ENCODE results near the gene TCL1B.
A peak's percentile ranks its signal among the peaks of the same experiment; 100 is the strongest.

The TCL1B gene

DNA sequence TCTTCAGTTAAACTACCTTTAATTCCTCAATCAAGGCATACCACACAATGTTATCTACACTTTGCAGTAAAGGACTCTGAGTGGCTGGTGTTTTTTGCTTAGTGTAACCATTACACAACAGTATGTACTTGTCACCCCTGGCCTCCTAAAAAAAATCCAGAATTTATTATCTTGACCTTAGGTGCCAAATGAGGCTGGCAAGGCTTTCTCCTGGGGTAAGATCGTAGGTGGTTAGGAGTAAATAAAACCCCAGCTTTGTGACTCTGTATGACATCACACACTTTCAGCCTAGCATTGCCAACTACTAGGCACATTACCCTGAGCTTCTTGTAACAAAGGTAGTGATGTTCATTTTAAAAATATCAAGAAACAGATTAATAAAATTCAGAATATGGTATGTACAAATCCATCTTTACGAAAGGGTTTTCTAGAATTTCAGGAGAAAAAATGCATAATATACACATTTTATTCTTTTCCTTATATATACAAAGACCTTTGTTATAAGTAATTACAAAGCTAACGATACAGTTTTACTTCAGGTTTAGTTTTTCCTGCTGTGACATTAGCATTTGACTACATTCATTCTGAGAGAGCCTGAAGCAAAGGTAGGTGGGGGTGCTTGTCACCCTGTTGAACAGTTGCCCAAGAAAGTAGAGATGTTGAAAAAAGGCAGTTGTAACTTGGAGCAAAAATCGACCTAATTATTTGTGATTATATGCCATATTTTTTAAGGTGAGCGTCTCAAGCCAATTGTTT, 14.2 kb downstream of the TCL1B start:
- DNase-seq = no peak
- H3K4me3 Mint-ChIP-seq = peak overlapping the region; percentile 54 to 74
- H3K4me1 Mint-ChIP-seq = peaks cover 63 to 98% of the 10 kb centered on the region in 2 donors
- peak in 1 of 2 donors; percentile 26 for ATAC-seq (replicated peaks)
- H3K36me3 Mint-ChIP-seq = peaks cover 2 to 3% of the 10 kb centered on the region in 2 donors
- H3K27ac Mint-ChIP-seq = peak overlapping the region; percentile 94
- no peaks in the 10 kb centered on the region for H3K9me3 Mint-ChIP-seq
- no peaks in the 10 kb centered on the region for H3K27me3 Mint-ChIP-seq

DNA sequence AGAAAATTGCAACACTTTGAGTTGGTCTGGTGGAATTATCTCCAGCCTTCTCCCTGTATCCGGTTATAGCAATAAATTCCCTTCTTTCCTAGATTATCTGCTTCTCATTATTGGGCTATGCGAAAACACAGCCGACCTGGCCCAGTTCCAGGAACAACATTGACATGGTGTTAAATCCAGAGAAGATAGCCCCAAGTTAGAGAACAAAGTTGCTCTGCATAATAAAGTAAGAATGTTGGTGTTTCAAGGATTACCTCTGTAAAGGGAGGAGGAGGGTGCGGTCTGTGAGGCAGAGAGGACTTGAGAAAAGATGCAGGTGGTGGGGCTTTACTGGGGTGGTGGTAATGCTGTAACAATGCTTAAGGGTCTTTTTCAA, 15.6 kb downstream of the TCL1B start:
- Mint-ChIP-seq H3K9me3 (no peaks in the 10 kb centered on the region), H3K27ac (peak overlapping the region; percentile 25), H3K4me3 (no peak overlapping the region), H3K36me3 (peaks cover 2 to 3% of the 10 kb centered on the region in 2 donors), H3K4me1 (peaks cover 61 to 97% of the 10 kb centered on the region in 2 donors), H3K27me3 (no peaks in the 10 kb centered on the region)
- DNase-seq (no peak), ATAC-seq (replicated peaks) (no peak)

DNA sequence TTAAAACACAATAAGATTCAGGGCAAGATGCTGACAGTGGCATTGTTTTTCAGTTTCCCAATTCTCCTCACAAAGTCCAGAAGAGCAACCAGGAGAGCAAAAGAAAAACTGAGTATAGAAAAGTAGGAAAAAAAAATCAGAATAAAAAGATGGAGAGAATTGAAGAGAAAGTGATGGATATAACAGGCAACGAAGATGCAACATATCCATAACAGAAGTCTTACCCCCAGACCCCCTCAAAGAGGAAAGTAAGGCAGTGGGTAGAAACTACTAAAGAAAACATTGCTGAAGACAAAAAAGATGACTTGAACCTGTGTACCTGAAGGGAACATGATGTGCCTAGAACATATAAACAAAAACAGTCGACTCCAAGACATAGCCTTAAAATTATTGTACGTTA, 17.1 kb downstream of the TCL1B start:
- peaks cover 53 to 90% of the 10 kb centered on the region in 2 donors for H3K4me1 Mint-ChIP-seq
- H3K4me3 Mint-ChIP-seq = peak overlapping the region in 1 of 2 donors; percentile 41
- H3K27ac Mint-ChIP-seq = peak overlapping the region; percentile 48
- DNase-seq (no peak), ATAC-seq (replicated peaks) (no peak)
- H3K27me3 Mint-ChIP-seq = no peaks in the 10 kb centered on the region
- H3K36me3 Mint-ChIP-seq = peaks cover 2 to 8% of the 10 kb centered on the region in 2 donors
- H3K9me3 Mint-ChIP-seq = no peaks in the 10 kb centered on the region

DNA sequence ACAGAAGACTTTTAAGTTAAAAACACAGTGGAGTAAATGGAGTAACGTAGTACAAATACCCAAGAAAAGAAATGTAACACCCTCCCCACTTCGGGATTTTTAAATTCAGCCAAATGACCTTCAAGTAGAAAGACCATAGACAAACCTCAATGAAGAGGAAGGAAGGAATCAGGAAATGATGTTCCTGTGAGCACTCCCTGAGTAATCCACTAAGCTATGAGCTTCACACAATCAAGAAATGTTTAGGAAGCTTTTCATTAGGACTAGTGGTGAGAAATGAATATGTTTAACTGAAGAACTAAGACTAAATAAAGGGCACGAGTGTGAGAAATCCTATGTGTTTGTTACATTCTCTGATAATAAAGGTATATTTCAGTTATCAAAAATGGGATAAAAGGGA, 17.6 kb downstream of the TCL1B start:
- ATAC-seq (replicated peaks) = no peak
- Mint-ChIP-seq H3K27ac (peak overlapping the region; percentile 42), H3K4me3 (peak overlapping the region; percentile 18 to 60), H3K4me1 (peaks cover 54 to 89% of the 10 kb centered on the region in 2 donors), H3K9me3 (no peaks in the 10 kb centered on the region), H3K36me3 (peaks cover 5 to 11% of the 10 kb centered on the region in 2 donors), H3K27me3 (no peaks in the 10 kb centered on the region)
- no peak for DNase-seq

DNA sequence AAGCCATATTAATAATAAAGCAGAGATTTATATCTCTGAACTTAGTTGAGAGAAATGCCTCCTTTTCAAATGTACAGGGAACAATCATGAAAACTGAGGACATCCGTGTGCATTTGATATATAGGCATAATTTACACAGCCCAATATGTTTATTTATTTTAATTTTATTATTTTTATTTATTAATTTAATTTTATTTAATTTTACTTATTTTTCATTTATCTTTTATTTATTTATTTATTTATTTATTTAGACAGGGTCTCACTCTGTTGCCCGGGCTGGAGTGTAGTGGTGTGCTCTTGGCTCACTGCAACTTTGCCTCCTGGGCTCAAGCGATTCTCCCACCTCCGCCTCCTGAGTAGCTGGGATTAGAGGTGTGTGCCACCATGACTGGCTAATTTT, 19.3 kb downstream of the TCL1B start:
- H3K27ac Mint-ChIP-seq = peak overlapping the region; percentile 73
- H3K4me1 Mint-ChIP-seq = peaks cover 54 to 89% of the 10 kb centered on the region in 2 donors
- no peaks in the 10 kb centered on the region for H3K27me3 Mint-ChIP-seq
- no peaks in the 10 kb centered on the region for H3K9me3 Mint-ChIP-seq
- peaks cover 17 to 24% of the 10 kb centered on the region in 2 donors for H3K36me3 Mint-ChIP-seq
- H3K4me3 Mint-ChIP-seq = no peak overlapping the region
- ATAC-seq (replicated peaks) (no peak), DNase-seq (no peak)

DNA sequence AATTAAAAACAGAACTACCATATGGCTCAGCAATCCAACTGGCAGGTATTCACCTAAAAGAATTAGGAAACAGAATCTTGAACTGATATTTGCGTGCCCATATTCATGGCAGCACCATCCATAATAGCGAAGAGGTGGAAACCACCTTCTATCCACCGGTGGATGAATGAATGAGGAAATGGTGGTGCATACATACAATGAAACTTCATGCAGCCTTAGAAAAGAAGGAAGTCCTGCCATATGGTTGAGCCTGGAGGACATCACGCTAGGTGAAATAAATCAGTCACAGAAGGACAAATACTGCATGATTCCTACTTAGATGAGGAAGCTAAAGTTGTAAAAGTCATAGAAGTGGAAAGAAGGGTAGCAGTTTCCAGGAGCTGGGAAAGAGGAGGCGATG, 21.1 kb downstream of the TCL1B start:
- peaks cover 22 to 37% of the 10 kb centered on the region in 2 donors for H3K36me3 Mint-ChIP-seq
- H3K9me3 Mint-ChIP-seq = no peaks in the 10 kb centered on the region
- peak overlapping the region; percentile 80 for H3K27ac Mint-ChIP-seq
- no peaks in the 10 kb centered on the region for H3K27me3 Mint-ChIP-seq
- ATAC-seq (replicated peaks) = peak; percentile 75 to 81
- peaks cover 63 to 90% of the 10 kb centered on the region in 2 donors for H3K4me1 Mint-ChIP-seq
- peak overlapping the region in 1 of 2 donors; percentile 61 for H3K4me3 Mint-ChIP-seq
- DNase-seq = no peak

DNA sequence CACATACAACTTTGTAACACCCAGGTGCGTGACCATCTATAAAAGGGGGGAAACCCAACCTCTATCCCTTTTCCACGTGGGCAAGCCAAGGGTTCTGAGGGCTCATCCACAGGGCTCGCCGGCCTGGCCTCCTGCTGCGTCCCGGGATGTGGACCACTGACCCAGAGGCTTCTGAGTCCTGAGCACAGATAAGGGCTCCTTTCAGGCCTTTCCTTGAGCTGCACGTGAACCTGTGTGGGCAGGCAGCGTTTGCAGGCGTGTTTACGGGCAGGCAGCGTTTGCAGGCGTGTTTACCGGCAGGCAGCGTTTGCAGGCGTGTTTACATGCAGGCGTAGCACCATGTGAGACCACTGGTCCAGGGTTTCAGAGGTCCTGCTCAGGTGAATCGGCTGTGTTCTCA, 23.9 kb downstream of the TCL1B start:
- Mint-ChIP-seq H3K27ac (peak overlapping the region; percentile 76), H3K9me3 (no peaks in the 10 kb centered on the region), H3K4me1 (peaks cover 58 to 84% of the 10 kb centered on the region in 2 donors), H3K4me3 (peak overlapping the region; percentile 55 to 94), H3K27me3 (no peaks in the 10 kb centered on the region), H3K36me3 (peaks cover 28 to 46% of the 10 kb centered on the region in 2 donors)
- DNase-seq (no peak), ATAC-seq (replicated peaks) (no peak)

DNA sequence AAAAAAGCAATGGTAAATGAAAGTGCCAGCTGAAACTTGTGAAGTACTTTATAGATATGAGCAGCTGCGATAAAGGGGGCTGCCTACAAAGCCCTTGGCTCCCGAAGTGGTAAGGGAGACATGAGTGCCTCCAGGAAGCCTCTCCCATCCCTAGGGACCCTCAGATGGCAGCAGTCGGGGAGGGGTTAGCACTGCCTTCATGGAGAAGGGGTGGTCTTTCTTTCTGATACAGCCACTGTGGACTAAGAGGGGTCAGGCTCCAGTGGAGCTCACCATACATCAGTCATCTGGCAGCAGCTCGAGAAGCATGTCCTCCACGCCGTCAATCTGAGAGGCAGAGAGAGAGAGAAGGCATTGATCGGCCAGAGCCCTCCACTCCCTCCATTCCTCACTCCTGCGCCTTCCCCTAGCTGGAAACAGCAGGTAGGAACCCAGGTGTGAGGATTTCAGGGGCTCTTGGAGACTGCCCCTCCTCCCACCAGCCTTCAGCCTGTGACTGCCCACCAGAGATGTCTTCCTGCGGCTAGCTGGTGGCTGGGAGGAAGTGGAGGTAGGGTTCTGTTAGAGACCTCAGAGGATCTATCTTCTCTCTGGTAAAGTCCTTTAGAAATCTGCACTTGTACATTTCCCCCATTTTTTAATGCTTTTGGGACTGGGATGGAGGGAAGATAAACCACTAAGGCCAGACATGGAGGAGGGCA, 25.4 kb downstream of the TCL1B start:
- Mint-ChIP-seq H3K4me3 (peak overlapping the region; percentile 94 to 97), H3K9me3 (no peaks in the 10 kb centered on the region), H3K4me1 (peaks cover 58 to 76% of the 10 kb centered on the region in 2 donors), H3K36me3 (peaks cover 28 to 46% of the 10 kb centered on the region in 2 donors), H3K27me3 (no peaks in the 10 kb centered on the region), H3K27ac (peak overlapping the region; percentile 99)
- no peak for DNase-seq
- peak; percentile 23 to 30 for ATAC-seq (replicated peaks)

DNA sequence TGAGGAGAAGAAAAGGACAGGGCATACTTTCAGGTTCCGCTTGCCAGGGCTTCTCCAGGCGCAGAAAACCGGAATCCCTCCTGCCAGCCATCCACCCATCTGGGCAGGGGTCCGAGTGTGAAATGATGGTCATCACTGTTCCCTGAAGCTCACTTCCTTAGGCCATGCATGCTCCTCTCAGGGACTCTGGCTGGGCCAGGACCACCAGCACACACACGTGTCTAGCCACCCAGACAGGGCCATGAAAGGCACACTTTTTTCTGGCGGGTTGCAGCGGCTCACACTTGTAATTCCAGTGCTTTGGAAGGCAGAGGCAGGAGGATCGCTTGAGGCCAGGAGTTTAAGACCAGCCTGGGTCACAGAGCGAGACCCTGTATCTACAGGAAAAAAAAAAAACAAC, 26.2 kb downstream of the TCL1B start:
- H3K27me3 Mint-ChIP-seq = no peaks in the 10 kb centered on the region
- H3K36me3 Mint-ChIP-seq = peaks cover 28 to 45% of the 10 kb centered on the region in 2 donors
- H3K4me1 Mint-ChIP-seq = peaks cover 56 to 74% of the 10 kb centered on the region in 2 donors
- no peaks in the 10 kb centered on the region for H3K9me3 Mint-ChIP-seq
- DNase-seq = no peak
- H3K27ac Mint-ChIP-seq = peak overlapping the region; percentile 99
- H3K4me3 Mint-ChIP-seq = peak overlapping the region; percentile 94 to 97
- ATAC-seq (replicated peaks) = no peak

DNA sequence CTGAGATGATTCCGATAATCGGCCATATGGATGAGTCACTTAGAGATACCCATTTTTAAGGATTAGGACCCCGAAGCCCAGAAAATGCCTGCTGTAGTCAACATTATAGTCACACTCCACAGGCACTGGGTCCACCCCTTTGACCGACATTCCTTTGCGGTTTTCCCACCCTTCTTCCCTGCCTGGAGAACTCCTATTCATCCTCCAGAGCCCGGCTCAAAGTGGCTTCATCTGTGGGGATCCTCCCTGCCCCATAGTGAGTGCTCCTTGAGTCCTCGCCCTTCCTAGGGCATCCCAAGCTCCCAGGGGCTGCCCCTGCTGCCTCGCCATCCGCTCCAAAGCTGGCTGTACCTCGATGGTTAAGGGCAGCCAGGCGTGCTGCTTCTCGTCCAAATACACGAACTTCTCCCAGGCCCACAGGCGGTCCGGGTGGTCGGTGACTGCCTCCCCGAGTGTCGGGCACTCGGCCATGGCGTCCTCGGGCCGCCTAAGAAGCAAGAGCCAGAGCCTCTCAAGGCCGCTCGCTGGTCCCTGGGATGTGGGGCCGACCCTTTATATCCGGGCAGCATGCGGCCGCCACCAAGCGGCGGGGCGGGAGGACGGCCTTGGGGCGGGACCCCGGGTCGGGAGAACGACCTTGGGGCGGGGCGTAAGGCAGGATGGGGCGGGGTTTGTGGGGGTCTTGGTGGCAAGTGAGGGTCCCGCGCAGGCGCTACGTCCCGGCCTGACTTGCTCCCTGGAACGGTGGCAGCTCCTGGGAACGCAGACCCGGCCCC, 27.6 kb downstream of the TCL1B start, which contains the start of gene TCL1A:
TCL1A (minus strand) TSS at position 530 of the 776 bp plus-strand sequence; CDS start at position 471, 59 bp downstream.
- Mint-ChIP-seq H3K4me1 (peaks cover 52 to 76% of the 10 kb centered on the region in 2 donors), H3K36me3 (peaks cover 25 to 39% of the 10 kb centered on the region in 2 donors), H3K9me3 (no peaks in the 10 kb centered on the region), H3K27ac (peak within 1 kb of the TSS; percentile 99), H3K27me3 (no peaks in the 10 kb centered on the region), H3K4me3 (peak within 1 kb of the TSS; percentile 98)
- ATAC-seq (replicated peaks) = peak; percentile 88 to 89
- peak; percentile 82 for DNase-seq

DNA sequence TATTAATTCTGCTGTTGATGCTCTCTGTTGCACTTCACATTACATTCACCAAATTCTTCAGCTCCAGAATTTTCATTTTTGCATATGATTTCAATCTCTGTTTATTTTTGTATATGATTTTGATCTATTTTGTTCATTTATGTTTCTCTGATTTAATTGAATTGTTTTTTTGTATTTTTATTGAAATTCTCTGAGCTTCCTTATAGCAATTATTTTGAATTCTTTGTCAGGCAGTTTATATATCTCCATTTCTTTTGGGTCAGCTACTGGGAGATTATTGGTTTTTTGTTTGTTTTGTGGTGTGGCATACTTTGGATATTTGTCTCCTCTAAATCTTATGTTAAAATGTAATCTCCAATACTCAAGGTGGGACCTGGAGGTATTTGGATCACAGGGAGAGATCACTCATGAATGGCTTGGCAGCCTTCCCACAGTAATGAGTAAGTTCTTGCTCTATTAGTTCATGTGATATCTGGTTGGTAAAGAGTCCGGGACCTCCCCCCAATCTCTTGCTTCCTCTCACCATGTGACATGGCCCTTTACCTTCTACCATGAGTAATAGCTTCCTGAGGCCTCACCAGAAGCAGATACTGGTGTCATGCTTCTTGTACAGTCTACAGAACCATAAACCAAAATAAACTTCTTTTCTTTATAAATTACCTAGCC, 36.4 kb downstream of the TCL1B start:
- ATAC-seq (replicated peaks) (no peak), DNase-seq (no peak)
- Mint-ChIP-seq H3K4me3 (no peak overlapping the region), H3K27ac (peak overlapping the region; percentile 83), H3K36me3 (peaks cover 17 to 32% of the 10 kb centered on the region in 2 donors), H3K4me1 (peaks cover 39 to 91% of the 10 kb centered on the region in 2 donors), H3K27me3 (no peaks in the 10 kb centered on the region), H3K9me3 (peaks cover 11 to 19% of the 10 kb centered on the region in 2 donors)

DNA sequence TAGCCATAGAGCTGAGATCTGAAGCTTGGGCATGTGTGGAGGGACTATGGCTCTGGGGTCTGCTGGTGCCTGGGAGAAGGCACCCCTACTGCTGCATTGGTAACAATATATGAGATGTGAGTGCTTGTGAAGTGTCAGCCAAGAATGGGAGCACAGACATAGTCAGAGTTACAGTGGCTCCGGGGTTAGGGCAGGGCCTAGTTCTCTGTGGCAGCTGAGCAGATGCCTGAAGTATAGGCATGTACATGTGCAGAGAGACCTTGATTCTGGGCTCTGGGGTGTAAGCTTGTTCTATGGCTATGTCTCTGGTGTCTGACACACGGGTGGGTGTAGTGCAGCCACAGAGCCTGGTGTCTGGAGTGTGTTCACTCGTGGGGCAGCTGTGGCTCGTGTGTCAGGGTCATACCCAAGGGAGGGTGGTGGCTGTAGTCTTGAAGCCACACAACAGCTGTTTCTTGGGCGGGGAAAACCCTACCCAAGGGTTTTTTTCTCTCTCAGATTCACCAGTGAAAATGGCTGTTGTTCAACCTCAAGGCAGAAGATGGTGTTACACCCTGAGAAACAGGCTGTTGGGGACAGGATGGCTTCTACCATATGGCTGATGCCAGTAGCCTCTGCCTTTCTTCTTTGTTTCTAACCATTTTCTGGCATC, 39.6 kb downstream of the TCL1B start:
- H3K36me3 Mint-ChIP-seq = peaks cover 17 to 32% of the 10 kb centered on the region in 2 donors
- peaks cover 11 to 19% of the 10 kb centered on the region in 2 donors for H3K9me3 Mint-ChIP-seq
- H3K4me1 Mint-ChIP-seq = peaks cover 50 to 91% of the 10 kb centered on the region in 2 donors
- peak overlapping the region; percentile 97 for H3K27ac Mint-ChIP-seq
- ATAC-seq (replicated peaks) (peak; percentile 87 to 92), DNase-seq (peak; percentile 72)
- no peaks in the 10 kb centered on the region for H3K27me3 Mint-ChIP-seq
- H3K4me3 Mint-ChIP-seq = peak overlapping the region; percentile 65 to 77

DNA sequence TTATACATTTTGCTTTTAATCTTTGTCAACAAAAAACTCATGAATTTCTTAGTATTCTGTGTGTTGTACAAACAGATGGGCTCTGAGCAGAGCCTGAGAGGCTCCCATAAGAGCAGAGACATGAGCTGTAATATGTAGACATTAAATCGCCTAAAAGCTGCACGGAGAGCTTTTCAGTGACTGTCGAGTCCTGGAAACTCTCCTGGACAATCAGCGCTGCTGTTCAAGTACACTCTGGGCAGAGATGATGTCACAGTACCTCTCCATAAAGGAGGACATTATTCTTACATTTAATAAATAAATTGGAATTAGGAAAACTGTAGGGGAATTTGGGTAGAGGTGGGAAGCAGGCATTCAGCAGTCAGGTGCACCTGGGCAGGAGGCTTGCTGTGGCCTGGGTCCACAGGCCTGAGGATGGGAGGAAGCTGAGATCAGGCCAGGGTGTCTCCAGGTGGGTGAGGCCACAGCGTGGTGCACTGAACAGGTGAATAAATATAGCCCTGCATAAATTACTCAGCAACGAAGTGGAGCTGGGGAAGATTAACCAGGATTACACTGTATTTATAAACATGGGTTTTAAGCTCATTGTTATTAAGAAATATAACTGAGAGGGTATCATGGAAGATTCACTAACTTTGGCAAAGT, 41.0 kb downstream of the TCL1B start:
- Mint-ChIP-seq H3K4me1 (peaks cover 50 to 90% of the 10 kb centered on the region in 2 donors), H3K36me3 (peaks cover 14 to 28% of the 10 kb centered on the region in 2 donors), H3K4me3 (peak overlapping the region in 1 of 2 donors; percentile 77), H3K27me3 (no peaks in the 10 kb centered on the region), H3K27ac (peak overlapping the region; percentile 97), H3K9me3 (peaks cover 9 to 14% of the 10 kb centered on the region in 2 donors)
- DNase-seq (no peak), ATAC-seq (replicated peaks) (no peak)
